K562 (cell line): ENCODE results near the gene NAGLU. TPM values are rescaled to one million over a fixed set of nuclear protein-coding genes. Genes with fewer than 3 reads are reported as not detected.

Experiments
- ATF1 ChIP-seq, 2 experiments: fragments of 450-650 bp in 1 of 2; IDR thresholded peaks; 2 replicates each; pipeline ENCODE4 v1.6.1; 2016; ENCODE audit warnings: missing compliant biosample characterization in 1 of 2, missing genetic modification characterization in 1 of 2
- CHD4 ChIP-seq: fragments of 200-600 bp; sonication (generic); IDR thresholded peaks from 3 replicates; pipeline ENCODE4 v1.6.1; 2012; ENCODE audit warnings: low read depth, mild to moderate bottlenecking, mixed read lengths, low read length, inconsistent platforms; ENCODE audit not compliant: insufficient read depth, insufficient replicate concordance, poor library complexity, severe bottlenecking
- CREB1 ChIP-seq, 2 experiments: sonication (generic) in 1 of 2; formaldehyde crosslinking in 1 of 2; IDR thresholded peaks; 2 replicates each; pipeline versions ENCODE4 v1.6.1 to v1.8.0; 2012 to 2022; ENCODE audit warnings: inconsistent platforms in 1 of 2, mild to moderate bottlenecking in 1 of 2, missing genetic modification reagents in 1 of 2, moderate library complexity in 1 of 2
- DACH1 ChIP-seq: fragments of 450-650 bp; IDR thresholded peaks from 2 replicates; pipeline ENCODE4 v1.6.1; 2018; ENCODE audit not compliant: partially characterized antibody
- ESRRA ChIP-seq: fragments of 450-650 bp; IDR thresholded peaks from 2 replicates; pipeline ENCODE4 v1.6.1; 2014; ENCODE audit warnings: low read depth, mild to moderate bottlenecking, moderate library complexity, borderline replicate concordance
- GATA2 ChIP-seq: sonication (generic); formaldehyde crosslinking; IDR thresholded peaks from 2 replicates; pipeline ENCODE4 v1.4.0; 2020; ENCODE audit warnings: mild to moderate bottlenecking, missing genetic modification reagents
- KDM1A ChIP-seq, 2 experiments: fragments of 450-650 bp; IDR thresholded peaks; 2 replicates each; pipeline ENCODE4 v1.6.1; 2016; ENCODE audit warnings: mild to moderate bottlenecking in 2 of 2
- KLF10 ChIP-seq: fragments of 250-450 bp; sonication (Bioruptor Pico); IDR thresholded peaks from 2 replicates; pipeline ENCODE4 v1.6.1; 2021; ENCODE audit warnings: matching md5 sums
- MAZ ChIP-seq, 2 experiments: fragments of 450-650 bp in 1 of 2; sonication (generic) in 1 of 2; formaldehyde crosslinking; IDR thresholded peaks in 1 of 2; conservative IDR thresholded peaks in 1 of 2; 2 replicates each; pipeline versions ENCODE4 v1.4.0 to v1.5.0; 2020; ENCODE audit warnings: mild to moderate bottlenecking in 1 of 2, missing genetic modification reagents in 1 of 2
- SAP30 ChIP-seq: fragments of 200-600 bp; sonication (generic); IDR thresholded peaks from 2 replicates; pipeline ENCODE4 v1.6.1; 2012; ENCODE audit warnings: borderline replicate concordance, low read depth, mild to moderate bottlenecking, moderate library complexity, low read length, control low read depth, inconsistent platforms; ENCODE audit not compliant: insufficient read depth, poor library complexity, severe bottlenecking
- TCF3 ChIP-seq: sonication (generic); formaldehyde crosslinking; IDR thresholded peaks from 2 replicates; pipeline ENCODE4 v1.4.0; 2020; ENCODE audit warnings: mild to moderate bottlenecking, missing genetic modification reagents
- TEAD4 ChIP-seq, 2 experiments: sonication (generic) in 1 of 2; formaldehyde crosslinking in 1 of 2; IDR thresholded peaks; 2 replicates each; pipeline versions ENCODE4 v1.6.1 to v1.8.0; 2012 to 2022; ENCODE audit warnings: borderline replicate concordance in 1 of 2, inconsistent platforms in 1 of 2, low read length in 1 of 2, mild to moderate bottlenecking in 1 of 2, missing genetic modification reagents in 1 of 2
- ZNF133 ChIP-seq: fragments of 250-450 bp; sonication (Bioruptor Pico); IDR thresholded peaks from 2 replicates; pipeline ENCODE4 v1.4.0; 2020; ENCODE audit warnings: mild to moderate bottlenecking
- ZNF175 ChIP-seq: fragments of 200-800 bp; sonication (Bioruptor generic); IDR thresholded peaks from 2 replicates; pipeline ENCODE4 v1.6.1; 2016; ENCODE audit warnings: low read depth, mild to moderate bottlenecking, missing genetic modification characterization, missing compliant biosample characterization
- polyA plus RNA-seq, 8 experiments: library from polyadenylated mRNA; depleted of rRNA in 4 of 8; stranded (reverse) in 5 of 8; unstranded in 3 of 8; fragments of >200 nt; fragmentation: Nextera tagmentation in 2 of 8; fragmentation: Illumina TruSeq in 1 of 8; extraction: Ambion mirVana in 2 of 8; extraction: Trizol in 1 of 8; gene quantifications; 2 replicates each; pipeline versions ENCODE4 v1.2.1 to v1.2.3, GENCODE V29; 2011 to 2014; ENCODE audit warnings: inconsistent platforms in 1 of 8, missing spikeins in 1 of 8
- total RNA-seq, 7 experiments: library from RNA; depleted of rRNA in 6 of 7; stranded (reverse); fragments of >200 nt in 6 of 7; fragmentation: Illumina TruSeq in 2 of 7; extraction: Trizol in 2 of 7; gene quantifications; 2 replicates each; pipeline versions ENCODE4 v1.2.1 to v1.2.3, GENCODE V29; 2011 to 2021; ENCODE audit warnings: low replicate concordance in 1 of 7
- TF ChIP-seq, protein P1 (sequence below): fragments of 450-650 bp; IDR thresholded peaks from 2 replicates; pipeline ENCODE4 v1.6.1; 2016; ENCODE audit warnings: low read depth, mild to moderate bottlenecking, moderate library complexity
- TF ChIP-seq, protein P2 (sequence below): sonication (generic); formaldehyde crosslinking; IDR thresholded peaks from 2 replicates; pipeline ENCODE4 v1.8.1; 2023; ENCODE audit warnings: mild to moderate bottlenecking, missing genetic modification reagents
- TF ChIP-seq, protein P3 (sequence below): sonication (generic); formaldehyde crosslinking; IDR thresholded peaks from 2 replicates; pipeline ENCODE4 v1.8.1; 2023; ENCODE audit warnings: mild to moderate bottlenecking, missing genetic modification reagents

NAGLU gene
- total and polyA plus RNA-seq, 9 of the 15 experiments (the other 6 are each of a cell fraction or from before 2014, with no cell fraction given) = 0.04 to 21.5 (median 8.5) TPM

DNA sequence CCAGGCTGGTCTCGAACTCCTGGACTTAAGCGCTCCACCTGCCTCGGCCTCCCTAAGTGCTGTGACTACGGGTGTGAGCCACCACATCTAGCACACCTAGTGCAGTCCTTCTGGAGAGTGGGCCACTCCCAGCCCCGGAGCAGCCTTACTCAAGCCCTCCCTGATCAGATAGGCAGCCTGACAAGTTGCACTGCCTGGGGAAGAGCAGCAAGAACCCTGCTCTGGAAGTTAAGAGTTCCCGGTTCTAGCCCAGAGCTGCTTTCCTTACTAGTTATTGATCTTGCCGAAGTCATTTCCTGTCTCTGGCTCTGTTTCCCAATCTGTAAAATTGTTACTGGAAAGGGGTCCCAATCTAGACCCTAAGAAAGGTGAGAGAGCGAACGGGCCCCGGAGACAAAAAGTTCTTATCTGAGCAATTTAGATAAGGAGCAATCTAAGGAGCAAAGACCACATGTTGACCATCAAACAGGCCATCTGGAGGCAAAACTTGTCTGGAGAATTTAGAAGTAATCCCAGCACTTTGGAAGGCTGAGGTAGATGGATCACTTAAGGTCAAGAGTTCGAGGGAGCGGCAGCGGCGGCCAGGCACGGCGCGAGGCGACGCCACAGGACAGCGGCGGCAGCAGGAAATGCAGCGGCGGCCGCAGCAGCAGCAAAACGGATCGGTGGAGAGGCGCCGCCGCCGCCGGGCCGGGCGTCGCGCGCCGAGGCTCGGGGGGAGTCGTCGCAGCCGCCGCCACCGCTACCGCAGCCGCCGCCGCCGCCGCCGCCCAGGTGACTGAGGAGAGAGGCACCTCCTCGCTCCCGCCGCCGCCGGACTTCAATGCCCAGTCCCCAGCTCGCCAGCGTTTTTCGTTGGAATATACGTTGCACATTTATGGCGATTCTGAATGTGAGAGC, 4.3 kb upstream of the NAGLU start (continued):
- TF ChIP-seq DACH1 (no peak), CREB1 (IDR thresholded peaks at IDR 0.05) (no peak; the same call in 1 of the 2 replicates), CREB1 (CRISPR knock-in tag; IDR thresholded peaks at IDR 0.05) (no peak), MAZ (CRISPR knock-in tag; conservative IDR thresholded peaks at IDR 0.05 in 1 of 2, IDR thresholded peaks at IDR 0.05 in 1 of 2) (0 out of 4 replicates have a peak, but pooled peaks of 1 of the 2 experiments have one; percentile 26), KLF10 (CRISPR knock-in tag) (no peak), SAP30 (no peak), ATF1 (CRISPR knock-in tag; IDR thresholded peaks at IDR 0.05) (no peak), ATF1 (tag; IDR thresholded peaks at IDR 0.05) (0 out of 2 replicates have a peak, but pooled peaks have one; percentile 20), GATA2 (CRISPR knock-in tag) (peak; percentile 39; the same call in 1 of the 2 replicates), ZNF133 (CRISPR knock-in tag) (no peak), TEAD4 (IDR thresholded peaks at IDR 0.05; ENCODE audit: low read length) (peak; percentile 80), TEAD4 (CRISPR knock-in tag; IDR thresholded peaks at IDR 0.05; ENCODE audit: borderline replicate concordance) (no peak), ZNF175 (CRISPR knock-in tag) (0 out of 2 replicates have a peak, but pooled peaks have one; percentile 52), TCF3 (CRISPR knock-in tag) (peak; percentile 52), KDM1A (IDR thresholded peaks at IDR 0.05) (peak; percentile 70 to 77), ESRRA (peak; percentile 69; the same call in 1 of the 2 replicates), CHD4 (peak; percentile 41)
- TF ChIP-seq, protein P1, sequence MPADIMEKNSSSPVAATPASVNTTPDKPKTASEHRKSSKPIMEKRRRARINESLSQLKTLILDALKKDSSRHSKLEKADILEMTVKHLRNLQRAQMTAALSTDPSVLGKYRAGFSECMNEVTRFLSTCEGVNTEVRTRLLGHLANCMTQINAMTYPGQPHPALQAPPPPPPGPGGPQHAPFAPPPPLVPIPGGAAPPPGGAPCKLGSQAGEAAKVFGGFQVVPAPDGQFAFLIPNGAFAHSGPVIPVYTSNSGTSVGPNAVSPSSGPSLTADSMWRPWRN = peak; percentile 87
- TF ChIP-seq, protein P2, sequence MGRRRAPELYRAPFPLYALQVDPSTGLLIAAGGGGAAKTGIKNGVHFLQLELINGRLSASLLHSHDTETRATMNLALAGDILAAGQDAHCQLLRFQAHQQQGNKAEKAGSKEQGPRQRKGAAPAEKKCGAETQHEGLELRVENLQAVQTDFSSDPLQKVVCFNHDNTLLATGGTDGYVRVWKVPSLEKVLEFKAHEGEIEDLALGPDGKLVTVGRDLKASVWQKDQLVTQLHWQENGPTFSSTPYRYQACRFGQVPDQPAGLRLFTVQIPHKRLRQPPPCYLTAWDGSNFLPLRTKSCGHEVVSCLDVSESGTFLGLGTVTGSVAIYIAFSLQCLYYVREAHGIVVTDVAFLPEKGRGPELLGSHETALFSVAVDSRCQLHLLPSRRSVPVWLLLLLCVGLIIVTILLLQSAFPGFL (CRISPR knock-in tag) = no peak
- TF ChIP-seq, protein P3, sequence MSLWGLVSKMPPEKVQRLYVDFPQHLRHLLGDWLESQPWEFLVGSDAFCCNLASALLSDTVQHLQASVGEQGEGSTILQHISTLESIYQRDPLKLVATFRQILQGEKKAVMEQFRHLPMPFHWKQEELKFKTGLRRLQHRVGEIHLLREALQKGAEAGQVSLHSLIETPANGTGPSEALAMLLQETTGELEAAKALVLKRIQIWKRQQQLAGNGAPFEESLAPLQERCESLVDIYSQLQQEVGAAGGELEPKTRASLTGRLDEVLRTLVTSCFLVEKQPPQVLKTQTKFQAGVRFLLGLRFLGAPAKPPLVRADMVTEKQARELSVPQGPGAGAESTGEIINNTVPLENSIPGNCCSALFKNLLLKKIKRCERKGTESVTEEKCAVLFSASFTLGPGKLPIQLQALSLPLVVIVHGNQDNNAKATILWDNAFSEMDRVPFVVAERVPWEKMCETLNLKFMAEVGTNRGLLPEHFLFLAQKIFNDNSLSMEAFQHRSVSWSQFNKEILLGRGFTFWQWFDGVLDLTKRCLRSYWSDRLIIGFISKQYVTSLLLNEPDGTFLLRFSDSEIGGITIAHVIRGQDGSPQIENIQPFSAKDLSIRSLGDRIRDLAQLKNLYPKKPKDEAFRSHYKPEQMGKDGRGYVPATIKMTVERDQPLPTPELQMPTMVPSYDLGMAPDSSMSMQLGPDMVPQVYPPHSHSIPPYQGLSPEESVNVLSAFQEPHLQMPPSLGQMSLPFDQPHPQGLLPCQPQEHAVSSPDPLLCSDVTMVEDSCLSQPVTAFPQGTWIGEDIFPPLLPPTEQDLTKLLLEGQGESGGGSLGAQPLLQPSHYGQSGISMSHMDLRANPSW (CRISPR knock-in tag) = no peak; the same call in 1 of the 2 replicates
